GM21529 (cell line): ENCODE measurements around the gene GRK5.

Source experiments
- ATAC-seq: cut with Tn5 transposase; IDR thresholded peaks from one replicate; pipeline ENCODE4 v1.9.1; 2021; ENCODE audit not compliant: unreplicated experiment

The GRK5 gene

DNA sequence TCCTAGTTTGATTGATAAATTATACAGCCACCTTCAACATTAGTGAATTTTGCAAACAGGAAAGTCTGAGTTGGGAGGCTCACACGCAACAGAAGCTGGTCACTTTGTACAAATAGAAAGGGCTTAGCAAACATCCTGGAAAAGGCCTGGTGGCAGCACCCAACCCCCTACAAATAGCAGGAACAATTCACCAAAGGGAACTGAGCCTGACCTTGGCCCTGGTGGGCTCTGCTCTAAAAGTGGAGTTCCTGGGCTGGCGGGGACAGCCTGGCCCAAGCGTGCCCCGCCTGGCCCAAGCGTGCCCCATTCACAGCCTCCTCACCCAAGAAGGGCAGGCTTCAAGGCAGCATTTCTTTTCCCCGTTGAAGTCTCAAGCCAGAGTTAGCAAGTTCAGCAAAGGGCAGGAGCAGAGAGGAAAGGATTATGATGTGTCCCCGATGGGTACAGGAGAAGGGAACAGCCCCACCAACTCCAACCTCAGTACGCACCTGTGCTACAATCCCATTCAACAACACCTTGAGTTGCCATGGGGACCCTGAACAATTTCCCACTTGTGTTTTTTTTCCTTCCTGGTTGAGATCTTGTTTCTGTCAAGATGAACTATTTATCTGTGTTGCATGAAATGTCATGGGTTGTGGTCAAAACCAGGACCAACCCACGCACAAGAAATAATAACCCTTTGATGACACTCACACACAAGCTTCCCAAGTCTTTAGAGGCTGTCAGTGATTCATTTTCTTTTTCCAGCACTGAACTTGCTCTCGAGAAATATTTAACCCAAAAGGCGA lies 291.7 kb downstream of the GRK5 start:
- no peak for ATAC-seq

GRCh38 chr10:119499677-119500002 lies 292.3 kb downstream of the GRK5 start:
- ATAC-seq = no peak

DNA sequence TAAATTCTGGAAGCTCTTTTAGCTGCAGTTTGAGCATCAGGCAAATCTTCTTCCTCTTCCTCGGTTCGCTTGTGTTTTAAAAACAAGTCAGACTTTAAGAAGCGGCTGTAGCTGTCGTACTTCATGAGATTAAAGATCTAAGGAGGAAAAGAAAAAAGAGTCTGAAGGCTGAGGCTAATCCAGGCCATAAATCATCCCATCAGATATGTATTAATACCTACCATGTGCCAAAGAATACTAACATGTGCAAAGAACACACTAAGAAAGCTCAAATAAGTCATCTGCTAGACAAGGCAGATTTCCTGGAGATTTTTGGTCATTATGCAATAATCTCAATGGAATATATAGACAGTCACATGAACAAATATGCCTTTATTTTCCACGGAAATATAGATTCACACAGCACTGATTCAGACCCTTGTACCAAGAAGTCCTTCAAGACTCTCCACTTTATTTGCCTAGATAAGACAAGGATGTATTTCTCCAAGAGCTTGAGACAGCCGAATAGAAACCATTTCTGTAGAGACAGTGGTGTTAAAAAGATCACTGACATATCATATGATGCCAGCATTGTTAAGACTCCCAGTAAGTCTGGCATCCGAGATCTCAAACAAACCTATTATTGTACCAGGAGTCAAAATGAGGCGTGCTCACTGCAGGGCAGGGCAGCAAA lies 292.9 kb downstream of the GRK5 start:
- ATAC-seq = no peak

DNA sequence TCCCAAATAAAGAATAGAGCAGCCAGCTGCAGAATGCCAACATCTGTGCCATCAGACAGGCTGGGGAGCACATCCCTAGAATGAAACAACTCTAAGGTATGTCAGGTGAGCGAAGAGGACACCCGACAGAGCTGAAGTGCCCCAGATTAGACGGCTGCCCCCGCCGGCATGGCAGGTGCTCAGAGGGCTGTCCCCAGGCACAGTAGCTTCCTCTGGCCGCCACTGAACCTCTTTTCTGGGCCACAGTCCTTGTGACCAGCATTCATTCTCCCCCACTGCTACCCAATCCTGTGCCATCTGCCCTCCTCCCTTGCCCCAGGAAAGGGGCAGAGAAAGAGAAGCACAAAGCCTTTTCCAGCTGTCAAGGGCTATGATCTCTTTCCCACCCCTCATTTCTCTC lies 293.4 kb downstream of the GRK5 start:
- ATAC-seq = no peak

DNA sequence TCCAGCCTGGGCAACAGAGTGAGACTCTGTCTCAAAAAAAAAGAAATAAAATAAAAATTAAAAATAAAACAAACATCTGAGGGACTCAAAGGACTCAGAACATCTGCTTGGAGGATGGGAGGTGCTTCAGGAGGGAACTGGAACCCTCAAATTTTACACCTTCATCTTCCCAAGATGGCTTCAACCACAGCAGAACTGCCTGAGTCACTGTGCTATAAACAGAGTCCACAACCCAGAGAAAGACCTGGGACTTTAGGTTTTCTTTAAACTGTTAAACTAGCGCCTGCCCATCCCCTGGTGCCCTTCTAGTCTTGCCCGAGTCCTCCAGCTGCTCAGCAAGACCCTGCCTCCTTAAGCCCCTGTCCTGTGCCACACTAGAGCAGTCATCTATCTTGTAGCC lies 294.3 kb downstream of the GRK5 start:
- no peak for ATAC-seq

- no peak for ATAC-seq
These were observed 294.8 kb downstream of the GRK5 start for GRCh38 chr10:119502209-119502608.

DNA sequence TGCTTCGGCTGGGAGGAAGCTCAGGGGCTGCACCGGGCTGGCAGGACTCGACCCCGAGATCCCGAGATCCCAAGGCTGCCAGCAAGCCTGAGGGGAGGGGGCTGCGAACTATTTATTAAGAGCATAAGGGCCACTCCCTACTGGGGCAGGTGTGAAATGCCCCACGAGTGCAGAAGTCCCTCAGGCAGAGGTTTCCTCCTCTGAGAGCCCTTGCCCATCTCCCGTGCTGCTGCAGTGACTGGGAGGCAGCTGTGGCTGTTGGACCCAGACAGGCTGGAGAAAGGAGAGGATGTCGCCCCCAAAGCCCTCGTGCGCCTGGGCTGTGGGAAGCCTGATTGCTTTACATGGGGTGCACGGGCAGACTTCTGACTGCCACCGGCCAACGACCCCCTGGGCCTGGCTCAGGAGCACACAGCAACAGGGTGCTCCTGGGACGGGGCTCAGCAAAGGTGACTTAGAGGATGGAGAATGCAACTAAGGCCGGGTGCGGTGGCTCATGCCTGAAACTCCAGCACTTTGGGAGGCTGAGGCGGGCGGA lies 295.3 kb downstream of the GRK5 start:
- ATAC-seq = no peak

GRCh38 chr10:119503821-119504220 lies 296.4 kb downstream of the GRK5 start:
- ATAC-seq = no peak

- no peak for ATAC-seq
These were observed 297.3 kb downstream of the GRK5 start for GRCh38 chr10:119504651-119505050.

- ATAC-seq = no peak
These were observed 297.8 kb downstream of the GRK5 start for GRCh38 chr10:119505131-119505551.
